ENCODE measurements around the gene FGF12.

Gene FGF12

GRCh38 chr3:192317564-192317963, 409.8 kb downstream of the FGF12 start:
- no peak for DNase-seq

GRCh38 chr3:192313605-192314004, 413.7 kb downstream of the FGF12 start:
- DNase-seq: no peak

GRCh38 chr3:192307631-192308030, 419.7 kb downstream of the FGF12 start:
- DNase-seq: no peak

GRCh38 chr3:192303235-192303634, 424.1 kb downstream of the FGF12 start:
- no peak for DNase-seq

GRCh38 chr3:192302721-192303120, 424.6 kb downstream of the FGF12 start:
- DNase-seq: no peak

GRCh38 chr3:192299921-192300320, 427.4 kb downstream of the FGF12 start:
- DNase-seq: no peak

GRCh38 chr3:192296845-192297244, 430.5 kb downstream of the FGF12 start:
- DNase-seq: no peak

- no peak for DNase-seq
Measured at GRCh38 chr3:192284443-192285072, 442.8 kb downstream of the FGF12 start.

GRCh38 chr3:192281207-192281880, 446.0 kb downstream of the FGF12 start:
- no peak for DNase-seq

GRCh38 chr3:192279664-192280063, 447.7 kb downstream of the FGF12 start:
- DNase-seq: no peak

- DNase-seq: no peak
Measured at GRCh38 chr3:192277477-192277876, 449.9 kb downstream of the FGF12 start.

- no peak for DNase-seq
Measured at GRCh38 chr3:192275741-192276355, 451.5 kb downstream of the FGF12 start.

GRCh38 chr3:192273697-192274010, 453.7 kb downstream of the FGF12 start:
- no peak for DNase-seq

GRCh38 chr3:192273001-192273696, 454.2 kb downstream of the FGF12 start:
- no peak for DNase-seq

- DNase-seq: no peak
Measured at GRCh38 chr3:192262001-192262400, 465.3 kb downstream of the FGF12 start.

- DNase-seq: no peak
Measured at GRCh38 chr3:192261135-192261534, 466.2 kb downstream of the FGF12 start.

- no peak for DNase-seq
Measured at GRCh38 chr3:192260116-192261010, 467.0 kb downstream of the FGF12 start.

- no peak for DNase-seq
Measured at GRCh38 chr3:192259661-192260060, 467.7 kb downstream of the FGF12 start.

GRCh38 chr3:192258721-192259120, 468.6 kb downstream of the FGF12 start:
- no peak for DNase-seq

- DNase-seq: no peak
Measured at GRCh38 chr3:192255839-192256238, 471.5 kb downstream of the FGF12 start.

- DNase-seq: no peak
Measured at GRCh38 chr3:192253138-192253887, 474.0 kb downstream of the FGF12 start.

- DNase-seq: no peak
Measured at GRCh38 chr3:192249516-192249915, 477.8 kb downstream of the FGF12 start.

Measured in MV-4-11 (cell line).